ENCODE results near the gene CLTB.

- TF ChIP-seq, protein P1, sequence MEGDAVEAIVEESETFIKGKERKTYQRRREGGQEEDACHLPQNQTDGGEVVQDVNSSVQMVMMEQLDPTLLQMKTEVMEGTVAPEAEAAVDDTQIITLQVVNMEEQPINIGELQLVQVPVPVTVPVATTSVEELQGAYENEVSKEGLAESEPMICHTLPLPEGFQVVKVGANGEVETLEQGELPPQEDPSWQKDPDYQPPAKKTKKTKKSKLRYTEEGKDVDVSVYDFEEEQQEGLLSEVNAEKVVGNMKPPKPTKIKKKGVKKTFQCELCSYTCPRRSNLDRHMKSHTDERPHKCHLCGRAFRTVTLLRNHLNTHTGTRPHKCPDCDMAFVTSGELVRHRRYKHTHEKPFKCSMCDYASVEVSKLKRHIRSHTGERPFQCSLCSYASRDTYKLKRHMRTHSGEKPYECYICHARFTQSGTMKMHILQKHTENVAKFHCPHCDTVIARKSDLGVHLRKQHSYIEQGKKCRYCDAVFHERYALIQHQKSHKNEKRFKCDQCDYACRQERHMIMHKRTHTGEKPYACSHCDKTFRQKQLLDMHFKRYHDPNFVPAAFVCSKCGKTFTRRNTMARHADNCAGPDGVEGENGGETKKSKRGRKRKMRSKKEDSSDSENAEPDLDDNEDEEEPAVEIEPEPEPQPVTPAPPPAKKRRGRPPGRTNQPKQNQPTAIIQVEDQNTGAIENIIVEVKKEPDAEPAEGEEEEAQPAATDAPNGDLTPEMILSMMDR (IDR thresholded peaks at IDR 0.05): no peak
- no peak for TF ChIP-seq POLR2A (IDR thresholded peaks at IDR 0.05)
Measured at GRCh38 chr5:176413255-176413565, 3.1 kb downstream of the CLTB start.

Measured in testis (tissue), 2 donors.